H1 (cell line): Measurements from ENCODE around the gene SAMD4A. TPM values are rescaled to one million over a fixed set of nuclear protein-coding genes. Genes with fewer than 3 reads are reported as not detected.

ENCODE experiments used
- CTCF ChIA-PET: fragments of 300-600 bp; sonication (Branson Sonifier 250); formaldehyde crosslinking; loops from one replicate; lab custom pipeline; 2021; ENCODE audit not compliant: partially characterized antibody; lab: Charles Lee
- POLR2A ChIA-PET: fragments of 300-600 bp; sonication (Branson Sonifier 250); formaldehyde crosslinking; loops from one replicate; lab custom pipeline; 2021; ENCODE audit warnings: inconsistent platforms; ENCODE audit not compliant: partially characterized antibody; lab: Charles Lee
- DNase-seq, 2 experiments: peaks; one replicate each; pipeline versions ENCODE4 v3.0.0 to v3.0.0-alpha.2; 2010 to 2022; ENCODE audit warnings: low spot score in 2 of 2, low read depth in 1 of 2, mixed read lengths in 1 of 2
- FAIRE-seq: peaks from 2 replicates; lab custom pipeline; 2011; peaks lifted over from hg19 to GRCh38; lab: Jason Lieb, UNC
- H2AFZ ChIP-seq: 2 replicates; pipeline ENCODE4 v1.8.1; 2012; ENCODE audit warnings: low read length, inconsistent platforms
- H2AK5ac ChIP-seq: 2 replicates; pipeline ENCODE4 v1.6.1; 2013; ENCODE audit warnings: low read depth, low read length
- H2BK120ac ChIP-seq: replicated peaks from 2 replicates; pipeline ENCODE3; 2013; ENCODE audit warnings: low read depth, low read length, inconsistent platforms
- H2BK12ac ChIP-seq: 2 replicates; pipeline ENCODE4 v1.6.1; 2013; ENCODE audit warnings: low read depth, low read length
- H2BK15ac ChIP-seq: 2 replicates; pipeline ENCODE4 v1.6.1; 2013; ENCODE audit warnings: low read length
- H2BK20ac ChIP-seq: 2 replicates; pipeline ENCODE4 v1.6.1; 2013; ENCODE audit warnings: low read length
- H2BK5ac ChIP-seq: 2 replicates; pipeline ENCODE4 v1.6.1; 2013; ENCODE audit warnings: low read depth, low read length
- H3K14ac ChIP-seq: 2 replicates; pipeline ENCODE4 v1.6.1; 2013; ENCODE audit warnings: inconsistent platforms; ENCODE audit not compliant: insufficient read length
- H3K18ac ChIP-seq: 2 replicates; pipeline ENCODE4 v1.6.1; 2013; ENCODE audit warnings: low read length; ENCODE audit errors: extremely low read depth
- H3K23ac ChIP-seq: 2 replicates; pipeline ENCODE4 v1.6.1; 2013; ENCODE audit warnings: inconsistent platforms; ENCODE audit not compliant: insufficient read length
- H3K23me2 ChIP-seq: 2 replicates; pipeline ENCODE4 v1.6.1; 2013; ENCODE audit warnings: low read depth, low read length
- H3K27ac ChIP-seq: 2 replicates; pipeline ENCODE4 v1.6.1; 2011; ENCODE audit warnings: low read depth, low read length, inconsistent platforms
- H3K27me3 ChIP-seq, 4 experiments: replicated peaks in 1 of 4; 1 replicate in 1 of 4; 2 replicates in 3 of 4; pipeline versions ENCODE4 v1.6.1 to v1.8.1; 2011 to 2013; ENCODE audit warnings: low read length in 3 of 4, mild to moderate bottlenecking in 3 of 4, inconsistent platforms in 2 of 4, mixed read lengths in 2 of 4, moderate library complexity in 1 of 4; ENCODE audit not compliant: control insufficient read depth in 3 of 4, insufficient read depth in 3 of 4; ENCODE audit errors: extremely low read depth in 1 of 4
- H3K36me3 ChIP-seq, 4 experiments: 2 replicates each; pipeline versions ENCODE4 v1.6.1 to v1.8.1; 2011 to 2013; ENCODE audit warnings: mild to moderate bottlenecking in 4 of 4, low read length in 3 of 4, moderate library complexity in 2 of 4, control low read depth in 1 of 4, inconsistent platforms in 1 of 4; ENCODE audit not compliant: insufficient read depth in 4 of 4, control insufficient read depth in 2 of 4
- H3K4ac ChIP-seq: replicated peaks from 2 replicates; pipeline ENCODE3; 2013; ENCODE audit warnings: low read length, low read depth, mixed read lengths, inconsistent platforms; ENCODE audit not compliant: insufficient read length
- H3K4me1 ChIP-seq, 4 experiments: replicated peaks in 1 of 4; 1 replicate in 1 of 4; 2 replicates in 3 of 4; pipeline versions ENCODE4 v1.6.1 to v1.8.1; 2011 to 2013; ENCODE audit warnings: low read length in 3 of 4, inconsistent platforms in 2 of 4, mixed read lengths in 1 of 4; ENCODE audit not compliant: insufficient read depth in 4 of 4, control insufficient read depth in 3 of 4
- H3K4me2 ChIP-seq, 2 experiments: 2 replicates each; pipeline versions ENCODE4 v1.6.1 to v1.8.1; 2011 to 2013; ENCODE audit warnings: low read depth in 2 of 2, low read length in 2 of 2, control low read depth in 1 of 2, inconsistent platforms in 1 of 2, mild to moderate bottlenecking in 1 of 2; ENCODE audit not compliant: insufficient read depth in 1 of 2
- H3K4me3 ChIP-seq, 4 experiments: fragments of 200-600, 300-600 bp in 1 of 4; sonication (generic), shearing (Covaris generic), sonication (Bioruptor Twin) in 1 of 4; 2 replicates each; pipeline versions ENCODE4 v1.5.1 to v1.8.1; 2011 to 2016; ENCODE audit warnings: low read length in 4 of 4, low read depth in 3 of 4, control low read depth in 2 of 4, inconsistent platforms in 2 of 4, mild to moderate bottlenecking in 2 of 4, mixed read lengths in 1 of 4, moderate library complexity in 1 of 4; ENCODE audit not compliant: insufficient read depth in 2 of 4; ENCODE audit errors: extremely low read depth in 1 of 4
- H3K56ac ChIP-seq: replicated peaks from 2 replicates; pipeline ENCODE3; 2013; ENCODE audit warnings: low read depth, mild to moderate bottlenecking, mixed read lengths, low read length, inconsistent platforms; ENCODE audit not compliant: insufficient read length
- H3K79me1 ChIP-seq: 2 replicates; pipeline ENCODE4 v1.6.1; 2013; ENCODE audit warnings: low read depth, low read length, control low read depth
- H3K79me2 ChIP-seq, 2 experiments: 2 replicates each; pipeline versions ENCODE4 v1.6.1 to v1.8.1; 2012 to 2013; ENCODE audit warnings: low read length in 2 of 2, mild to moderate bottlenecking in 2 of 2, inconsistent platforms in 1 of 2; ENCODE audit not compliant: insufficient read depth in 2 of 2, control insufficient read depth in 1 of 2
- H3K9ac ChIP-seq, 4 experiments: replicated peaks in 1 of 4; 1 replicate in 1 of 4; 2 replicates in 3 of 4; pipeline versions ENCODE4 v1.6.1 to v1.8.1; 2011 to 2013; ENCODE audit warnings: low read depth in 3 of 4, low read length in 3 of 4, control low read depth in 2 of 4, mild to moderate bottlenecking in 2 of 4, moderate library complexity in 2 of 4, inconsistent platforms in 1 of 4; ENCODE audit errors: extremely low read depth in 1 of 4
- H3K9me3 ChIP-seq, 2 experiments: 2 replicates each; pipeline versions ENCODE4 v1.6.1 to v1.8.1; 2012 to 2013; ENCODE audit warnings: mild to moderate bottlenecking in 2 of 2, moderate library complexity in 2 of 2, control low read depth in 1 of 2, inconsistent platforms in 1 of 2, low read depth in 1 of 2, low read length in 1 of 2, mixed read lengths in 1 of 2; ENCODE audit not compliant: insufficient read depth in 2 of 2
- H4K20me1 ChIP-seq, 2 experiments: replicated peaks in 1 of 2; 2 replicates each; pipeline versions ENCODE3 to v1.8.1; 2011 to 2013; ENCODE audit warnings: inconsistent platforms in 2 of 2, low read length in 2 of 2, mild to moderate bottlenecking in 1 of 2; ENCODE audit not compliant: insufficient read depth in 2 of 2, control insufficient read depth in 1 of 2
- H4K5ac ChIP-seq: 2 replicates; pipeline ENCODE4 v1.6.1; 2013; ENCODE audit warnings: low read length, low read depth, mixed read lengths, inconsistent platforms; ENCODE audit not compliant: insufficient read length
- H4K8ac ChIP-seq: 2 replicates; pipeline ENCODE4 v1.8.0; 2013; ENCODE audit warnings: mild to moderate bottlenecking, moderate library complexity, low read length, inconsistent platforms; ENCODE audit not compliant: insufficient read depth; ENCODE audit errors: extremely low read depth
- H4K91ac ChIP-seq: replicated peaks from 2 replicates; pipeline ENCODE3; 2013; ENCODE audit warnings: low read length, mixed read lengths, inconsistent platforms; ENCODE audit not compliant: insufficient read length
- ATF3 ChIP-seq: IDR thresholded peaks from 2 replicates; pipeline ENCODE4 v1.6.1; 2011; ENCODE audit warnings: low read depth, mild to moderate bottlenecking, low read length; ENCODE audit not compliant: insufficient read depth
- BACH1 ChIP-seq: IDR thresholded peaks from 2 replicates; pipeline ENCODE4 v1.6.1; 2012; ENCODE audit warnings: low read length, improper control_type of control experiment
- CBX5 ChIP-seq: fragments of 300-800, 300-1000 bp; sonication (generic); IDR thresholded peaks from 2 replicates; pipeline ENCODE4 v1.7.1; 2016; ENCODE audit warnings: antibody characterized with exemption, low read length, low read depth
- CHD1 ChIP-seq: IDR thresholded peaks from 2 replicates; pipeline ENCODE4 v1.6.1; 2012; ENCODE audit warnings: low read depth, low read length, improper control_type of control experiment
- EZH2 ChIP-seq: fragments of 200-600 bp; sonication (generic); IDR thresholded peaks from 2 replicates; pipeline ENCODE4 v1.7.1; 2012; ENCODE audit warnings: low read depth, mild to moderate bottlenecking, moderate library complexity, low read length, inconsistent platforms; ENCODE audit not compliant: severe bottlenecking
- MAFK ChIP-seq: IDR thresholded peaks from 2 replicates; pipeline ENCODE4 v1.6.1; 2012; ENCODE audit warnings: low read depth, mild to moderate bottlenecking, improper control_type of control experiment, low read length
- POLR2A ChIP-seq, 2 experiments: IDR thresholded peaks; 1 replicate in 1 of 2; 2 replicates in 1 of 2; pipeline ENCODE4 v1.6.1; 2011; ENCODE audit warnings: low read depth in 2 of 2, low read length in 2 of 2, mild to moderate bottlenecking in 2 of 2; ENCODE audit errors: control extremely low read depth in 1 of 2
- RFX5 ChIP-seq: IDR thresholded peaks from 2 replicates; pipeline ENCODE4 v1.6.1; 2011; ENCODE audit warnings: low read depth, low read length, improper control_type of control experiment, borderline replicate concordance
- RXRA ChIP-seq: IDR thresholded peaks from 2 replicates; pipeline ENCODE4 v1.6.1; 2011; ENCODE audit warnings: low read depth, mild to moderate bottlenecking, low read length, moderate library complexity; ENCODE audit not compliant: insufficient read depth
- SIRT6 ChIP-seq: IDR thresholded peaks from one replicate; pipeline ENCODE4 v1.7.1; 2012; ENCODE audit warnings: low read length, inconsistent platforms
- SIX5 ChIP-seq: IDR thresholded peaks from 2 replicates; pipeline ENCODE4 v1.6.1; 2011; ENCODE audit warnings: mild to moderate bottlenecking, low read depth, low read length
- SP4 ChIP-seq: IDR thresholded peaks from 2 replicates; pipeline ENCODE4 v1.6.1; 2012; ENCODE audit warnings: low read length, inconsistent platforms
- TAF1 ChIP-seq: IDR thresholded peaks from 2 replicates; pipeline ENCODE4 v1.6.1; 2011; ENCODE audit warnings: mild to moderate bottlenecking, low read depth, low read length
- USF2 ChIP-seq: IDR thresholded peaks from 2 replicates; pipeline ENCODE4 v1.6.1; 2011; ENCODE audit warnings: low read length, improper control_type of control experiment
- YY1 ChIP-seq: IDR thresholded peaks from 2 replicates; pipeline ENCODE4 v1.6.1; 2011; ENCODE audit warnings: low read depth, mild to moderate bottlenecking, low read length
- WGBS, 2 experiments: shearing (Covaris generic) in 1 of 2; methylation state at CpG; one replicate each; pipeline versions ENCODE4 v1.1.6 to v1.1.7; 2013 to 2015; ENCODE audit warnings: low lambda C conversion rate in 2 of 2, mixed read lengths in 2 of 2, inconsistent platforms in 1 of 2, low coverage in 1 of 2, missing lambda C conversion rate in 1 of 2; ENCODE audit not compliant: insufficient replicate concordance in 2 of 2, insufficient coverage in 1 of 2, insufficient read length in 1 of 2; ENCODE audit errors: extremely low coverage in 1 of 2, missing lambda C conversion rate in 1 of 2; 5-methylcytosine and 5-hydroxymethylcytosine counted together
- polyA plus RNA-seq, 7 experiments: library from polyadenylated mRNA; depleted of rRNA in 3 of 7; stranded (reverse) in 5 of 7; unstranded in 2 of 7; fragments of >200 nt in 5 of 7; fragments of 200-250 nt in 2 of 7; gene quantifications; 1 replicate in 5 of 7; 2 replicates in 1 of 7; 4 replicates in 1 of 7; pipeline versions ENCODE4 v1.2.1 to v1.2.3, GENCODE V29; 2011 to 2013; ENCODE audit warnings: missing spikeins in 2 of 7, mixed read lengths in 2 of 7
- total RNA-seq: library from RNA; stranded (reverse); fragmentation: NEBNext Ultra II Directional; extraction: Animal tissue kit (Norgen Biotek cat#: 25700); gene quantifications from 2 replicates; pipeline ENCODE4 v1.2.1, GENCODE V29; 2021

The SAMD4A gene
- total and polyA plus RNA-seq, 2 of the 8 experiments (the other 6 are each of a cell fraction or from before 2014, with no cell fraction given), result 2.4 to 12.3 TPM

GRCh38 chr14:54809767-54810166, 242.8 kb downstream of the SAMD4A start:
- H3K27me3 ChIP-seq, result no peaks in the 10 kb centered on the region
- H3K23ac ChIP-seq, result no peak overlapping the region
- H2BK15ac ChIP-seq, result no peak overlapping the region
- no peak for TF ChIP-seq POLR2A (IDR thresholded peaks at IDR 0.05; ENCODE audit: control extremely low read depth in 1 of 2, low read depth in 2 of 2, low read length in 2 of 2)
- no peak for TF ChIP-seq YY1
- no peak for TF ChIP-seq TAF1
- TF ChIP-seq SIRT6, result no peak
- no peak for TF ChIP-seq EZH2
- TF ChIP-seq CHD1, result no peak
- TF ChIP-seq SP4, result no peak
- TF ChIP-seq RFX5, result no peak
- TF ChIP-seq RXRA, result no peak
- TF ChIP-seq SIX5, result no peak
- no peak for TF ChIP-seq BACH1
- no peak for TF ChIP-seq ATF3
- TF ChIP-seq CBX5, result no peak
- no peak for TF ChIP-seq MAFK
- TF ChIP-seq USF2, result no peak
- peaks cover 0 to 10% (median 7%) of the 10 kb centered on the region in 4 experiments; a peak in 4 of 7 replicates for H3K4me1 ChIP-seq
- ChIA-PET CTCF (interaction anchor here (1.0 to 8.3 kb wide), 3 partner anchors 26 to 82 kb away, joined by 3 to 86 read pairs (median 76); no protein-coding TSS in a partner anchor), POLR2A (no interaction called here)
- no peak overlapping the region for H4K91ac ChIP-seq
- no peak overlapping the region for H3K9ac ChIP-seq
- H3K56ac ChIP-seq, result no peak overlapping the region
- H4K20me1 ChIP-seq, result no peaks in the 10 kb centered on the region
- no peak for FAIRE-seq
- no peak overlapping the region for H2BK5ac ChIP-seq
- no peaks in the 10 kb centered on the region for H3K79me1 ChIP-seq
- no peak overlapping the region for H2AK5ac ChIP-seq
- H3K4me3 ChIP-seq, result no peak overlapping the region
- H2AFZ ChIP-seq, result no peak overlapping the region
- H2BK20ac ChIP-seq, result no peak overlapping the region
- 89% methylated on average over 8 of the region's 8 CpGs; no CpG with 5 or more reads in 1 of the 2 experiments for WGBS, 2 experiments
- no peak overlapping the region for H3K27ac ChIP-seq
- H3K4me2 ChIP-seq, result no peak overlapping the region
- no peaks in the 10 kb centered on the region for H3K79me2 ChIP-seq
- H4K5ac ChIP-seq, result no peak overlapping the region
- no peak overlapping the region for H2BK120ac ChIP-seq
- DNase-seq, result no peak
- H3K14ac ChIP-seq, result no peak overlapping the region
- no peaks in the 10 kb centered on the region for H3K36me3 ChIP-seq
- H2BK12ac ChIP-seq, result no peak overlapping the region
- H3K4ac ChIP-seq, result no peak overlapping the region
- H3K18ac ChIP-seq, result no peak overlapping the region
- no peak overlapping the region for H4K8ac ChIP-seq
- H3K23me2 ChIP-seq, result no peaks in the 10 kb centered on the region
- H3K9me3 ChIP-seq, result no peaks in the 10 kb centered on the region
